GM21737 (cell line): ENCODE data around the gene C19orf18.

Source experiments
- ATAC-seq: cut with Tn5 transposase; IDR thresholded peaks from one replicate; pipeline ENCODE4 v1.9.1; 2021; ENCODE audit warnings: mild to moderate bottlenecking, moderate library complexity; ENCODE audit not compliant: unreplicated experiment

C19orf18 gene

GRCh38 chr19:57947419-57948134, 26.8 kb downstream of the C19orf18 start, which contains the start of gene ZNF256:
TSS of gene ZNF256 (minus strand) at chr19:57947706. CDS start at chr19:57947474, 232 bp downstream.
- peak; percentile 92 for ATAC-seq

- no peak for ATAC-seq
Measured at GRCh38 chr19:57947088-57947418, 27.3 kb downstream of the C19orf18 start.

GRCh38 chr19:57946316-57946715, 28.0 kb downstream of the C19orf18 start:
- no peak for ATAC-seq

DNA sequence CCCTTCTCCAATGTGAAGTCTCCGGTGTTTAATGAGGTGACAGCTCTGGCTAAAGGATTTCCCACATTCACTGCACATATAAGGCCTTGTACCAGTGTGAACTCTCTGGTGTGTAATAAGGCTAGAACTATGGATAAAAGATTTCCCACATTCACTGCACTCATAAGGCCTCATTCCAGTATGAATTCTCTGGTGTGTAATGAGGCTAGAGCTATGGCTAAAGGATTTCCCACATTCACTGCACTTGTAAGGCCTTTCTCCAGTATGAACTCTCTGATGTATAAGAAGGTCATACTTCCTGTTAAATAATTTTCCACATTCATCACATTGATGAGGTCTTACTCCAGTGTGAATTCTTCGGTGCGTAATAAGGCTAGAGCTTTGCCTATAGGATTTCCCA, 32.7 kb downstream of the C19orf18 start:
- no peak for ATAC-seq

DNA sequence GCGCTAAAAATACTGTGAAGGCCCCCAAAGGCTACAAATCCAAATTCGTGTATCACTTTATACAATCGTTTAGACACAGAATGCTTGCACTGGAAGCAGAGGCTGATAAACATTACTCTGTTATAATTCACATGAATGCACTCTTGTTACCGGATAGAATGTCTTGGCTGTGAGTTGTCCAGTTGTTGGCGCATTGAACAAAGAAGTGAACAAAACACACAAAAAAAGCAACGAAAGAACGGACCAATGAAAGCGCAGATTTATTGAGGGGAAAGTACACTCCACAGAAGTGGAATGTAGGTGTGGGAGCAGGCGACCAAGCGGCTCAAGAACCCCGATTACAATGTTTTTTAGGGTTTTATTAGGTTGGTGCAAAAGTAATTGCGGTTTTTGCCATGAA, 38.6 kb downstream of the C19orf18 start:
- no peak for ATAC-seq

GRCh38 chr19:57934820-57935665, 39.3 kb downstream of the C19orf18 start, which contains the start of gene ZNF418:
TSS of gene ZNF418 (minus strand) at chr19:57935402. CDS start at chr19:57933822, 1,580 bp downstream.
- ATAC-seq: no peak

- ATAC-seq: no peak
Measured at GRCh38 chr19:57927587-57927986, 46.7 kb downstream of the C19orf18 start.

GRCh38 chr19:57916168-57916995, 58.0 kb downstream of the C19orf18 start, which contains the start of gene ZNF417:
TSS of gene ZNF417 (minus strand) at chr19:57916592. CDS start at chr19:57916411, 181 bp downstream.
- peak; percentile 98 for ATAC-seq

GRCh38 chr19:57914531-57914930, 59.8 kb downstream of the C19orf18 start:
- no peak for ATAC-seq
